GM23248 (cell line): ENCODE data around the gene PLEKHM2. TPM values are rescaled to one million over a fixed set of nuclear protein-coding genes. Genes with fewer than 3 reads are reported as not detected.
A peak's percentile ranks its signal among the peaks of the same experiment; 100 is the strongest.

ENCODE experiments used
- DNase-seq: peaks from one replicate; pipeline ENCODE4 v3.0.0-alpha.2; 2015
- H2AFZ ChIP-seq: fragments of 200-600 bp; sonication (generic); 2 replicates; pipeline ENCODE4 v1.6.1; 2016; ENCODE audit warnings: antibody characterized with exemption
- H3F3A ChIP-seq: fragments of 200-600 bp; sonication (generic); 2 replicates; pipeline ENCODE4 v1.6.1; 2016; ENCODE audit warnings: mild to moderate bottlenecking, antibody characterized with exemption, mixed run types; ENCODE audit not compliant: insufficient read depth
- H3K27ac ChIP-seq: fragments of 200-600 bp; sonication (generic); 2 replicates; pipeline ENCODE4 v1.5.1; 2016; ENCODE audit warnings: mild to moderate bottlenecking
- H3K27me3 ChIP-seq: fragments of 200-600 bp; sonication (generic); replicated peaks from 2 replicates; pipeline ENCODE4 v1.6.1; 2016; ENCODE audit warnings: mild to moderate bottlenecking; ENCODE audit not compliant: insufficient read depth
- H3K36me3 ChIP-seq: fragments of 200-600 bp; sonication (generic); 2 replicates; pipeline ENCODE4 v1.6.1; 2016; ENCODE audit warnings: low read depth, mild to moderate bottlenecking
- H3K4me1 ChIP-seq: fragments of 200-600 bp; sonication (generic); 2 replicates; pipeline ENCODE4 v1.6.1; 2016; ENCODE audit warnings: mild to moderate bottlenecking; ENCODE audit not compliant: insufficient read depth
- H3K4me2 ChIP-seq: fragments of 200-600 bp; sonication (generic); one replicate; pipeline ENCODE4 v1.6.1; 2016; ENCODE audit warnings: mild to moderate bottlenecking; ENCODE audit not compliant: unreplicated experiment
- H3K4me3 ChIP-seq: fragments of 200-600 bp; sonication (generic); 2 replicates; pipeline ENCODE4 v1.5.1; 2016; ENCODE audit warnings: mild to moderate bottlenecking
- H3K79me2 ChIP-seq: fragments of 200-600 bp; sonication (generic); 2 replicates; pipeline ENCODE4 v1.6.1; 2016; ENCODE audit warnings: mild to moderate bottlenecking; ENCODE audit not compliant: insufficient read depth
- H3K9ac ChIP-seq: fragments of 200-600 bp; sonication (generic); 2 replicates; pipeline ENCODE4 v1.6.1; 2016; ENCODE audit warnings: mild to moderate bottlenecking
- H3K9me2 ChIP-seq: fragments of 200-600 bp; sonication (generic); 2 replicates; pipeline ENCODE4 v1.6.1; 2016; ENCODE audit warnings: mixed run types, mild to moderate bottlenecking, moderate library complexity; ENCODE audit not compliant: insufficient read depth
- H3K9me3 ChIP-seq: fragments of 200-600 bp; sonication (generic); one replicate; pipeline ENCODE4 v1.6.1; 2017; ENCODE audit warnings: low read depth
- H4K20me1 ChIP-seq: fragments of 200-600 bp; sonication (generic); 2 replicates; pipeline ENCODE4 v1.6.0; 2016; ENCODE audit not compliant: insufficient read depth
- EZH2 ChIP-seq: fragments of 200-600 bp; sonication (generic); IDR thresholded peaks from 2 replicates; pipeline ENCODE4 v1.6.1; 2018; ENCODE audit warnings: antibody characterized with exemption, mild to moderate bottlenecking; ENCODE audit not compliant: insufficient read depth, poor library complexity, severe bottlenecking
- EZH2phosphoT487 ChIP-seq: fragments of 200-600 bp; sonication (generic); IDR thresholded peaks from 2 replicates; pipeline ENCODE4 v1.6.1; 2018; ENCODE audit warnings: antibody characterized with exemption, moderate library complexity, mild to moderate bottlenecking, low read depth; ENCODE audit not compliant: insufficient read depth
- WGBS, 2 experiments: methylation state at CpG; one replicate each; pipeline ENCODE4 v1.1.6; 2015 to 2017; ENCODE audit warnings: low lambda C conversion rate in 2 of 2, low coverage in 1 of 2; ENCODE audit errors: missing lambda C conversion rate in 2 of 2; 5-methylcytosine and 5-hydroxymethylcytosine counted together
- in situ Hi-C: fragments of 300-500 bp; cut with MboI; formaldehyde crosslinking; loops from 2 replicates; pipeline ENCODE4 v1.15.0; 2020
- polyA plus RNA-seq: library from polyadenylated mRNA; unstranded; fragments of >200 nt; fragmentation: Nextera tagmentation; extraction: Ambion mirVana; gene quantifications from 2 replicates; pipeline ENCODE4 v1.2.1, GENCODE V29; 2016
- total RNA-seq: library from RNA; depleted of rRNA; stranded (reverse); fragments of >200 nt; shearing (Covaris generic); gene quantifications from 2 replicates; pipeline ENCODE4 v1.2.3, GENCODE V29; 2014

PLEKHM2 gene
- total and polyA plus RNA-seq, 2 experiments from 2014 or later = 14.9 to 52.9 TPM

- in situ Hi-C loops = no loop called here
- 29 to 35% methylated on average over 19 to 22 of the region's 24 CpGs for WGBS, 2 experiments
- peak overlapping the region; percentile 77 for H3K4me3 ChIP-seq
- no peaks in the 10 kb centered on the region for H4K20me1 ChIP-seq
- no peak overlapping the region for H3K27ac ChIP-seq
- H3K36me3 ChIP-seq = no peaks in the 10 kb centered on the region
- H2AFZ ChIP-seq = peak overlapping the region; percentile 39; the same call in 1 of the 2 replicates
- peaks cover 5% of the 10 kb centered on the region for H3F3A ChIP-seq
- no peaks in the 10 kb centered on the region for H3K9me2 ChIP-seq
- peaks cover 40% of the 10 kb centered on the region for H3K79me2 ChIP-seq
- DNase-seq = peak; percentile 40
- no peaks in the 10 kb centered on the region for H3K9me3 ChIP-seq
- peak overlapping the region; percentile 36 for H3K4me2 ChIP-seq
- TF ChIP-seq EZH2phosphoT487 = no peak
- no peak for TF ChIP-seq EZH2
- H3K9ac ChIP-seq = 0 out of 2 replicates have a peak overlapping the region, but pooled peaks have one; percentile 82
- H3K4me1 ChIP-seq = peaks cover 23% of the 10 kb centered on the region
- no peaks in the 10 kb centered on the region for H3K27me3 ChIP-seq
These were observed 73.6 kb downstream of the PLEKHM2 start for GRCh38 chr1:15757575-15758342.

GRCh38 chr1:15758343-15758931 is 74.3 kb downstream of the PLEKHM2 start, which contains the start of gene FBLIM1:
TSS of gene FBLIM1 (plus strand) at chr1:15758795. CDS start at chr1:15764984, 6,189 bp downstream.
- H2AFZ ChIP-seq = peak within 1 kb of the TSS; percentile 62
- no peaks in the 10 kb centered on the region for H3K27me3 ChIP-seq
- peaks cover 23% of the 10 kb centered on the region for H3K4me1 ChIP-seq
- H4K20me1 ChIP-seq = no peaks in the 10 kb centered on the region
- DNase-seq = peak; percentile 49
- no peaks in the 10 kb centered on the region for H3K36me3 ChIP-seq
- H3K4me2 ChIP-seq = peak within 1 kb of the TSS; percentile 67
- H3F3A ChIP-seq = peaks cover 5% of the 10 kb centered on the region
- TF ChIP-seq EZH2 (no peak), EZH2phosphoT487 (no peak)
- peak within 1 kb of the TSS; percentile 82 for H3K9ac ChIP-seq
- peaks cover 40% of the 10 kb centered on the region for H3K79me2 ChIP-seq
- in situ Hi-C loops = no loop called here
- peak within 1 kb of the TSS; percentile 23; the same call in 1 of the 2 replicates for H3K27ac ChIP-seq
- H3K4me3 ChIP-seq = peak within 1 kb of the TSS; percentile 77
- WGBS, 2 experiments = 2 to 34% methylated on average over 3 to 51 of the region's 58 CpGs
- no peaks in the 10 kb centered on the region for H3K9me2 ChIP-seq
- H3K9me3 ChIP-seq = no peaks in the 10 kb centered on the region

- Histone ChIP-seq H3K4me2 (peak overlapping the region; percentile 67), H3K4me3 (peak overlapping the region; percentile 77), H3K36me3 (no peaks in the 10 kb centered on the region), H3K27ac (peak overlapping the region; percentile 23; the same call in 1 of the 2 replicates), H3K27me3 (no peaks in the 10 kb centered on the region), H3K4me1 (peaks cover 23% of the 10 kb centered on the region), H4K20me1 (no peaks in the 10 kb centered on the region), H3K79me2 (peaks cover 45% of the 10 kb centered on the region), H3F3A (peaks cover 5% of the 10 kb centered on the region), H2AFZ (peak overlapping the region; percentile 62), H3K9me2 (no peaks in the 10 kb centered on the region), H3K9ac (peak overlapping the region; percentile 82), H3K9me3 (no peaks in the 10 kb centered on the region)
- in situ Hi-C loops = no loop called here
- peak; percentile 66 for DNase-seq
- WGBS, 2 experiments = 2 to 5% methylated on average over 33 to 41 of the region's 58 CpGs
- TF ChIP-seq EZH2phosphoT487 (no peak), EZH2 (no peak)
These were observed 75.0 kb downstream of the PLEKHM2 start for GRCh38 chr1:15758953-15759661.
